ENCODE measurements around the gene GPC5. TPM values are rescaled to one million over a fixed set of nuclear protein-coding genes. Genes with fewer than 3 reads are reported as not detected.

GPC5 gene
- total and polyA plus RNA-seq, 9 of the 15 experiments (the other 6 are each of a cell fraction or from before 2014, with no cell fraction given), result 0.18 to 0.27 TPM; not detected in 7

DNA sequence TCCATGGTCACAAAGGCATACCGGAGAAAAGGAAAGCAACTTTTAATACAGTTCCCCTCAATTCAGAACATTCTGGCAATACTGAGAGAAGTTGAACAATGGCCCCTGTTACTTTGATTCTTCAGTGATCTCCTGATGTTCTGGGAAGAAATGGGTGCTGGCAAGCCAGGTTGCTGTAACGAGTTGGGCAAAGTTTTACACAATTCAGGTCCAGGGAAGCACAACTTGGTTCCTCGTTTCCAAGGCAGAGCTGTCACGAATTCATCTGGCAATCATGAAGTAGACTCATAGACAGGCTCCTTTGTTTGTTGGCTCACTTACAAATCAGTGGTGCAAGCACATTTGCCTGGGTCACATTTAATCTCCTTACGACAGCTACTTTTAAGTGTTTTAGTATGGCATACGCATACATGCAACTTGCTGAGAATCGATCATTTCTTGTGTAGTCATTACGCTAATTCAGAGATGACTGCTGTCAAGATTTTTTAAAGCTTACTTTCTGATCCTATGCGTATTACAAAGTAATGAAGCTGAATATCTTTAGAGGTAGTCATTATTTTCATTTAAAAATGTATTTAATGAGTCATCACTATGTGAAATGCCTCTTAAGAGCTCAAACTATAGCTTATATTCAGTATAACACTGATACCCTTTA lies 174.7 kb downstream of the GPC5 start:
- no TSS peak for BruUV-seq (replicated peaks)
- 9% methylated on average over 9 of the region's 9 CpGs for WGBS (ENCODE audit: insufficient coverage, low coverage, missing lambda C conversion rate)
- Histone ChIP-seq H3K27ac (ENCODE audit: extremely low read depth, low read depth, low read length) (no peak overlapping the region), H3K4me3 (no peak overlapping the region), H4K20me1 (replicated peaks; ENCODE audit: control insufficient read depth, insufficient read depth, low read length) (no peaks in the 10 kb centered on the region), H3K9me3 (replicated peaks; ENCODE audit: control insufficient read depth, insufficient read depth, low read depth, low read length) (no peaks in the 10 kb centered on the region; the same call in 1 of the 2 replicates), H3K9ac (ENCODE audit: insufficient read depth in 1 of 2, low read depth in 2 of 2, low read length in 2 of 2) (no peak overlapping the region), H3K79me2 (ENCODE audit: control insufficient read depth, insufficient read depth, low read length) (no peaks in the 10 kb centered on the region), H2AFZ (ENCODE audit: low read depth, low read length) (no peak overlapping the region), H3K9me1 (ENCODE audit: control insufficient read depth, insufficient read depth, low read length) (no peaks in the 10 kb centered on the region), H3K4me1 (replicated peaks in 1 of 2; ENCODE audit: control insufficient read depth in 2 of 2, insufficient read depth in 2 of 2, low read length in 2 of 2) (no peaks in the 10 kb centered on the region), H3K4me2 (ENCODE audit: insufficient read depth, low read length) (no peak overlapping the region), H3K36me3 (ENCODE audit: control insufficient read depth, insufficient read depth, low read length) (no peaks in the 10 kb centered on the region), H3K27me3 (ENCODE audit: control insufficient read depth in 2 of 2, insufficient read depth in 2 of 2, low read length in 2 of 2) (no peaks in the 10 kb centered on the region)
- no peak for ATAC-seq
- intact Hi-C loops (cut with micrococcal nuclease) (no loop called here), in situ Hi-C loops (cut with MboI) (no loop called here)
- POLR2A ChIA-PET, result no interaction called here
- no peak for FAIRE-seq
- DNase-seq (ENCODE audit: extremely low read depth in 1 of 4, low spot score in 3 of 4), result no peak
- CTCF ChIA-PET (ENCODE audit: low intra/inter-chr PET ratio), result no interaction called here
- TF ChIP-seq, protein P1, sequence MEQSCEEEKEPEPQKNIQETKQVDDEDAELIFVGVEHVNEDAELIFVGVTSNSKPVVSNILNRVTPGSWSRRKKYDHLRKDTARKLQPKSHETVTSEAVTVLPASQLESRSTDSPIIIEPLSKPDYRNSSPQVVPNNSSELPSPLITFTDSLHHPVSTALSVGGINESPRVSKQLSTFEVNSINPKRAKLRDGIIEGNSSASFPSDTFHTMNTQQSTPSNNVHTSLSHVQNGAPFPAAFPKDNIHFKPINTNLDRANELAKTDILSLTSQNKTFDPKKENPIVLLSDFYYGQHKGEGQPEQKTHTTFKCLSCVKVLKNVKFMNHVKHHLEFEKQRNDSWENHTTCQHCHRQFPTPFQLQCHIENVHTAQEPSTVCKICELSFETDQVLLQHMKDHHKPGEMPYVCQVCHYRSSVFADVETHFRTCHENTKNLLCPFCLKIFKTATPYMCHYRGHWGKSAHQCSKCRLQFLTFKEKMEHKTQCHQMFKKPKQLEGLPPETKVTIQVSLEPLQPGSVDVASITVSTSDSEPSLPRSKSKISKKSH (CRISPR knock-in tag; IDR thresholded peaks at IDR 0.05), result no peak
- TF ChIP-seq ZNF785 (CRISPR knock-in tag; IDR thresholded peaks at IDR 0.05) (no peak), ZNF668 (CRISPR knock-in tag; IDR thresholded peaks at IDR 0.05) (no peak), TRIM24 (IDR thresholded peaks at IDR 0.05) (no peak), ZNF311 (CRISPR knock-in tag; IDR thresholded peaks at IDR 0.05) (no peak), FOXJ3 (CRISPR knock-in tag; IDR thresholded peaks at IDR 0.05) (peak; percentile 17; the same call in 1 of the 2 replicates), KAT8 (IDR thresholded peaks at IDR 0.05; ENCODE audit: low read depth) (no peak), TEAD4 (IDR thresholded peaks at IDR 0.05; ENCODE audit: low read length) (no peak), TEAD4 (CRISPR knock-in tag; IDR thresholded peaks at IDR 0.05; ENCODE audit: borderline replicate concordance) (no peak), ZNF24 (IDR thresholded peaks at IDR 0.05) (no peak), SETDB1 (IDR thresholded peaks at IDR 0.05; ENCODE audit: low read length) (peak; percentile 84)
- TF ChIP-seq, protein P2, sequence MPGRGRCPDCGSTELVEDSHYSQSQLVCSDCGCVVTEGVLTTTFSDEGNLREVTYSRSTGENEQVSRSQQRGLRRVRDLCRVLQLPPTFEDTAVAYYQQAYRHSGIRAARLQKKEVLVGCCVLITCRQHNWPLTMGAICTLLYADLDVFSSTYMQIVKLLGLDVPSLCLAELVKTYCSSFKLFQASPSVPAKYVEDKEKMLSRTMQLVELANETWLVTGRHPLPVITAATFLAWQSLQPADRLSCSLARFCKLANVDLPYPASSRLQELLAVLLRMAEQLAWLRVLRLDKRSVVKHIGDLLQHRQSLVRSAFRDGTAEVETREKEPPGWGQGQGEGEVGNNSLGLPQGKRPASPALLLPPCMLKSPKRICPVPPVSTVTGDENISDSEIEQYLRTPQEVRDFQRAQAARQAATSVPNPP (IDR thresholded peaks at IDR 0.05; ENCODE audit: borderline replicate concordance, insufficient read depth, insufficient read length), result no peak
- TF ChIP-seq, protein P3, sequence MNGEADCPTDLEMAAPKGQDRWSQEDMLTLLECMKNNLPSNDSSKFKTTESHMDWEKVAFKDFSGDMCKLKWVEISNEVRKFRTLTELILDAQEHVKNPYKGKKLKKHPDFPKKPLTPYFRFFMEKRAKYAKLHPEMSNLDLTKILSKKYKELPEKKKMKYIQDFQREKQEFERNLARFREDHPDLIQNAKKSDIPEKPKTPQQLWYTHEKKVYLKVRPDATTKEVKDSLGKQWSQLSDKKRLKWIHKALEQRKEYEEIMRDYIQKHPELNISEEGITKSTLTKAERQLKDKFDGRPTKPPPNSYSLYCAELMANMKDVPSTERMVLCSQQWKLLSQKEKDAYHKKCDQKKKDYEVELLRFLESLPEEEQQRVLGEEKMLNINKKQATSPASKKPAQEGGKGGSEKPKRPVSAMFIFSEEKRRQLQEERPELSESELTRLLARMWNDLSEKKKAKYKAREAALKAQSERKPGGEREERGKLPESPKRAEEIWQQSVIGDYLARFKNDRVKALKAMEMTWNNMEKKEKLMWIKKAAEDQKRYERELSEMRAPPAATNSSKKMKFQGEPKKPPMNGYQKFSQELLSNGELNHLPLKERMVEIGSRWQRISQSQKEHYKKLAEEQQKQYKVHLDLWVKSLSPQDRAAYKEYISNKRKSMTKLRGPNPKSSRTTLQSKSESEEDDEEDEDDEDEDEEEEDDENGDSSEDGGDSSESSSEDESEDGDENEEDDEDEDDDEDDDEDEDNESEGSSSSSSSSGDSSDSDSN (IDR thresholded peaks at IDR 0.05; ENCODE audit: borderline replicate concordance in 1 of 2, low read depth in 2 of 2, low read length in 2 of 2), result no peak
- TF ChIP-seq, protein P4, sequence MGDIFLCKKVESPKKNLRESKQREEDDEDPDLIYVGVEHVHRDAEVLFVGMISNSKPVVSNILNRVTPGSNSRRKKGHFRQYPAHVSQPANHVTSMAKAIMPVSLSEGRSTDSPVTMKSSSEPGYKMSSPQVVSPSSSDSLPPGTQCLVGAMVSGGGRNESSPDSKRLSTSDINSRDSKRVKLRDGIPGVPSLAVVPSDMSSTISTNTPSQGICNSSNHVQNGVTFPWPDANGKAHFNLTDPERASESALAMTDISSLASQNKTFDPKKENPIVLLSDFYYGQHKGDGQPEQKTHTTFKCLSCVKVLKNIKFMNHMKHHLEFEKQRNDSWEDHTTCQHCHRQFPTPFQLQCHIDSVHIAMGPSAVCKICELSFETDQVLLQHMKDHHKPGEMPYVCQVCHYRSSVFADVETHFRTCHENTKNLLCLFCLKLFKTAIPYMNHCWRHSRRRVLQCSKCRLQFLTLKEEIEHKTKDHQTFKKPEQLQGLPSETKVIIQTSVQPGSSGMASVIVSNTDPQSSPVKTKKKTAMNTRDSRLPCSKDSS (IDR thresholded peaks at IDR 0.05; ENCODE audit: low read depth, partially characterized antibody), result no peak
- TF ChIP-seq, protein P5, sequence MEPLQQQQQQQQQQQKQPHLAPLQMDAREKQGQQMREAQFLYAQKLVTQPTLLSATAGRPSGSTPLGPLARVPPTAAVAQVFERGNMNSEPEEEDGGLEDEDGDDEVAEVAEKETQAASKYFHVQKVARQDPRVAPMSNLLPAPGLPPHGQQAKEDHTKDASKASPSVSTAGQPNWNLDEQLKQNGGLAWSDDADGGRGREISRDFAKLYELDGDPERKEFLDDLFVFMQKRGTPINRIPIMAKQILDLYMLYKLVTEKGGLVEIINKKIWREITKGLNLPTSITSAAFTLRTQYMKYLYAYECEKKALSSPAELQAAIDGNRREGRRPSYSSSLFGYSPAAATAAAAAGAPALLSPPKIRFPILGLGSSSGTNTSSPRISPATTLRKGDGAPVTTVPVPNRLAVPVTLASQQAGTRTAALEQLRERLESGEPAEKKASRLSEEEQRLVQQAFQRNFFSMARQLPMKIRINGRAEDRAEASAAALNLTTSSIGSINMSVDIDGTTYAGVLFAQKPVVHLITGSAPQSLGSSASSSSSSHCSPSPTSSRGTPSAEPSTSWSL (CRISPR knock-in tag; IDR thresholded peaks at IDR 0.05; ENCODE audit: borderline replicate concordance), result no peak
